HepG2 (cell line): ENCODE measurements around the gene GNAS. TPM values are rescaled to one million over a fixed set of nuclear protein-coding genes. Genes with fewer than 3 reads are reported as not detected.
A peak's percentile ranks its signal among the peaks of the same experiment; 100 is the strongest.

Experiments
- AGO2 ChIP-seq: fragments of 200-400 bp; formaldehyde crosslinking; optimal IDR thresholded peaks from 2 replicates; pipeline ENCODE3; 2017; ENCODE audit warnings: mild to moderate bottlenecking, low read depth, low read length, moderate library complexity
- CBX1 ChIP-seq: IDR thresholded peaks from one replicate; pipeline ENCODE4 v1.6.1; 2016; ENCODE audit warnings: antibody characterized with exemption, low read depth
- GABPB1 ChIP-seq: IDR thresholded peaks from 2 replicates; pipeline ENCODE4 v1.6.1; 2016; ENCODE audit warnings: mild to moderate bottlenecking, missing genetic modification reagents, moderate library complexity, missing compliant biosample characterization
- GATAD1 ChIP-seq: IDR thresholded peaks from 2 replicates; pipeline ENCODE4 v1.6.1; 2016; ENCODE audit warnings: missing genetic modification reagents, missing compliant biosample characterization
- PCBP1 ChIP-seq: fragments of 200-400 bp; formaldehyde crosslinking; IDR thresholded peaks from 2 replicates; pipeline ENCODE4 v1.6.1; 2017; ENCODE audit warnings: mild to moderate bottlenecking, low read depth, low read length, borderline replicate concordance
- RBM39 ChIP-seq: fragments of 200-400 bp; formaldehyde crosslinking; IDR thresholded peaks from one replicate; pipeline ENCODE4 v1.6.1; 2018; ENCODE audit warnings: antibody characterized with exemption, mild to moderate bottlenecking, low read depth, low read length; ENCODE audit not compliant: poor library complexity, severe bottlenecking
- SKI ChIP-seq: fragments of 450-650 bp; IDR thresholded peaks from one replicate; pipeline ENCODE4 v1.6.1; 2018; ENCODE audit warnings: mild to moderate bottlenecking; ENCODE audit not compliant: partially characterized antibody
- SP1 ChIP-seq, 2 experiments: fragments of 450-650 bp in 1 of 2; sonication (generic) in 1 of 2; formaldehyde crosslinking in 1 of 2; IDR thresholded peaks; 2 replicates each; pipeline versions ENCODE4 v1.4.0 to v1.6.1; 2016 to 2020; ENCODE audit warnings: missing genetic modification reagents in 1 of 2
- SRF ChIP-seq: IDR thresholded peaks from 2 replicates; pipeline ENCODE4 v1.6.1; 2011; ENCODE audit warnings: mild to moderate bottlenecking, low read depth, low read length, moderate library complexity
- XBP1 ChIP-seq: sonication (generic); formaldehyde crosslinking; IDR thresholded peaks from 2 replicates; pipeline ENCODE4 v1.5.0; 2020; ENCODE audit warnings: missing genetic modification reagents
- XRCC5 ChIP-seq: fragments of 200-400 bp; formaldehyde crosslinking; optimal IDR thresholded peaks from 2 replicates; pipeline ENCODE3; 2017; ENCODE audit warnings: mild to moderate bottlenecking, low read length
- ZBTB38 ChIP-seq: sonication (generic); formaldehyde crosslinking; IDR thresholded peaks from 2 replicates; pipeline ENCODE4 v1.5.1; 2020; ENCODE audit warnings: mild to moderate bottlenecking, missing genetic modification reagents
- ZIK1 ChIP-seq: sonication (generic); formaldehyde crosslinking; IDR thresholded peaks from 2 replicates; pipeline ENCODE4 v1.5.0; 2020; ENCODE audit warnings: mild to moderate bottlenecking, low read depth, missing genetic modification reagents, borderline replicate concordance
- ZNF124 ChIP-seq: sonication (generic); formaldehyde crosslinking; IDR thresholded peaks from 2 replicates; pipeline ENCODE4 v1.4.0; 2020; ENCODE audit warnings: missing genetic modification reagents
- ZNF44 ChIP-seq: sonication (generic); formaldehyde crosslinking; IDR thresholded peaks from 2 replicates; pipeline ENCODE4 v1.5.1; 2020; ENCODE audit warnings: mild to moderate bottlenecking, missing genetic modification reagents
- ZNF703 ChIP-seq: sonication (generic); formaldehyde crosslinking; IDR thresholded peaks from 2 replicates; pipeline ENCODE4 v1.5.1; 2020; ENCODE audit warnings: missing genetic modification reagents, mild to moderate bottlenecking, moderate library complexity, borderline replicate concordance
- ZNF891 ChIP-seq: sonication (generic); formaldehyde crosslinking; IDR thresholded peaks from 2 replicates; pipeline ENCODE4 v1.5.0; 2020; ENCODE audit warnings: mild to moderate bottlenecking, missing genetic modification reagents
- polyA plus RNA-seq, 8 experiments: library from polyadenylated mRNA; depleted of rRNA in 3 of 8; stranded (reverse) in 7 of 8; unstranded in 1 of 8; fragments of >200 nt; fragmentation: Illumina TruSeq in 4 of 8; extraction: Trizol in 4 of 8; gene quantifications; 2 replicates each; pipeline versions ENCODE4 v1.2.1 to v1.2.3, GENCODE V29; 2011 to 2016; ENCODE audit warnings: low read depth in 4 of 8, missing spikeins in 1 of 8, mixed read lengths in 1 of 8; ENCODE audit not compliant: insufficient read depth in 1 of 8
- total RNA-seq, 5 experiments: library from RNA; depleted of rRNA; stranded (reverse); fragments of >200 nt; fragmentation: Illumina TruSeq; extraction: Trizol; gene quantifications; 2 replicates each; pipeline ENCODE4 v1.2.3, GENCODE V29; 2016; ENCODE audit warnings: low read depth in 1 of 5
- TF ChIP-seq, protein P1 (sequence below): sonication (generic); formaldehyde crosslinking; IDR thresholded peaks from 2 replicates; pipeline ENCODE4; 2020; ENCODE audit warnings: missing genetic modification reagents, mild to moderate bottlenecking, borderline replicate concordance
- TF ChIP-seq, protein P2 (sequence below): sonication (generic); formaldehyde crosslinking; IDR thresholded peaks from 2 replicates; pipeline ENCODE4 v1.4.0; 2020; ENCODE audit warnings: missing genetic modification reagents
- TF ChIP-seq, protein P3 (sequence below): IDR thresholded peaks from 2 replicates; pipeline ENCODE4 v1.6.1; 2018; ENCODE audit warnings: missing genetic modification reagents, mild to moderate bottlenecking, missing compliant biosample characterization
- TF ChIP-seq, protein P4 (sequence below): sonication (generic); formaldehyde crosslinking; IDR thresholded peaks from 2 replicates; pipeline ENCODE4 v1.4.0; 2020; ENCODE audit warnings: missing genetic modification reagents

Gene GNAS
- total and polyA plus RNA-seq, 2 of the 13 experiments (the other 11 are each of a cell fraction or from before 2014, with no cell fraction given): 407 to 1,008 TPM

- TF ChIP-seq, protein P1, sequence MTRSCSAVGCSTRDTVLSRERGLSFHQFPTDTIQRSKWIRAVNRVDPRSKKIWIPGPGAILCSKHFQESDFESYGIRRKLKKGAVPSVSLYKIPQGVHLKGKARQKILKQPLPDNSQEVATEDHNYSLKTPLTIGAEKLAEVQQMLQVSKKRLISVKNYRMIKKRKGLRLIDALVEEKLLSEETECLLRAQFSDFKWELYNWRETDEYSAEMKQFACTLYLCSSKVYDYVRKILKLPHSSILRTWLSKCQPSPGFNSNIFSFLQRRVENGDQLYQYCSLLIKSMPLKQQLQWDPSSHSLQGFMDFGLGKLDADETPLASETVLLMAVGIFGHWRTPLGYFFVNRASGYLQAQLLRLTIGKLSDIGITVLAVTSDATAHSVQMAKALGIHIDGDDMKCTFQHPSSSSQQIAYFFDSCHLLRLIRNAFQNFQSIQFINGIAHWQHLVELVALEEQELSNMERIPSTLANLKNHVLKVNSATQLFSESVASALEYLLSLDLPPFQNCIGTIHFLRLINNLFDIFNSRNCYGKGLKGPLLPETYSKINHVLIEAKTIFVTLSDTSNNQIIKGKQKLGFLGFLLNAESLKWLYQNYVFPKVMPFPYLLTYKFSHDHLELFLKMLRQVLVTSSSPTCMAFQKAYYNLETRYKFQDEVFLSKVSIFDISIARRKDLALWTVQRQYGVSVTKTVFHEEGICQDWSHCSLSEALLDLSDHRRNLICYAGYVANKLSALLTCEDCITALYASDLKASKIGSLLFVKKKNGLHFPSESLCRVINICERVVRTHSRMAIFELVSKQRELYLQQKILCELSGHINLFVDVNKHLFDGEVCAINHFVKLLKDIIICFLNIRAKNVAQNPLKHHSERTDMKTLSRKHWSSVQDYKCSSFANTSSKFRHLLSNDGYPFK (CRISPR knock-in tag): peak; percentile 42; the same call in 1 of the 2 replicates
- TF ChIP-seq ZNF891 (CRISPR knock-in tag) (0 out of 2 replicates have a peak, but pooled peaks have one; percentile 39), XRCC5 (peak; percentile 8), XBP1 (CRISPR knock-in tag) (no peak), ZIK1 (CRISPR knock-in tag) (no peak), GATAD1 (CRISPR knock-in tag) (peak; percentile 89), ZBTB38 (CRISPR knock-in tag) (0 out of 2 replicates have a peak, but pooled peaks have one; percentile 7), RBM39 (peak; percentile 61), ZNF124 (no peak), SKI (peak; percentile 70), CBX1 (peak; percentile 19), AGO2 (peak; percentile 77), ZNF44 (CRISPR knock-in tag) (0 out of 2 replicates have a peak, but pooled peaks have one; percentile 69), SRF (peak; percentile 15; the same call in 1 of the 2 replicates), SP1 (IDR thresholded peaks at IDR 0.05) (no peak), SP1 (CRISPR knock-in tag; IDR thresholded peaks at IDR 0.05) (peak; percentile 56; the same call in 1 of the 2 replicates), GABPB1 (CRISPR knock-in tag) (peak; percentile 65; the same call in 1 of the 2 replicates), ZNF703 (CRISPR knock-in tag) (no peak), PCBP1 (peak; percentile 96)
- TF ChIP-seq, protein P2, sequence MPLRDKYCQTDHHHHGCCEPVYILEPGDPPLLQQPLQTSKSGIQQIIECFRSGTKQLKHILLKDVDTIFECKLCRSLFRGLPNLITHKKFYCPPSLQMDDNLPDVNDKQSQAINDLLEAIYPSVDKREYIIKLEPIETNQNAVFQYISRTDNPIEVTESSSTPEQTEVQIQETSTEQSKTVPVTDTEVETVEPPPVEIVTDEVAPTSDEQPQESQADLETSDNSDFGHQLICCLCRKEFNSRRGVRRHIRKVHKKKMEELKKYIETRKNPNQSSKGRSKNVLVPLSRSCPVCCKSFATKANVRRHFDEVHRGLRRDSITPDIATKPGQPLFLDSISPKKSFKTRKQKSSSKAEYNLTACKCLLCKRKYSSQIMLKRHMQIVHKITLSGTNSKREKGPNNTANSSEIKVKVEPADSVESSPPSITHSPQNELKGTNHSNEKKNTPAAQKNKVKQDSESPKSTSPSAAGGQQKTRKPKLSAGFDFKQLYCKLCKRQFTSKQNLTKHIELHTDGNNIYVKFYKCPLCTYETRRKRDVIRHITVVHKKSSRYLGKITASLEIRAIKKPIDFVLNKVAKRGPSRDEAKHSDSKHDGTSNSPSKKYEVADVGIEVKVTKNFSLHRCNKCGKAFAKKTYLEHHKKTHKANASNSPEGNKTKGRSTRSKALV: peak; percentile 35; the same call in 1 of the 2 replicates
- TF ChIP-seq, protein P3, sequence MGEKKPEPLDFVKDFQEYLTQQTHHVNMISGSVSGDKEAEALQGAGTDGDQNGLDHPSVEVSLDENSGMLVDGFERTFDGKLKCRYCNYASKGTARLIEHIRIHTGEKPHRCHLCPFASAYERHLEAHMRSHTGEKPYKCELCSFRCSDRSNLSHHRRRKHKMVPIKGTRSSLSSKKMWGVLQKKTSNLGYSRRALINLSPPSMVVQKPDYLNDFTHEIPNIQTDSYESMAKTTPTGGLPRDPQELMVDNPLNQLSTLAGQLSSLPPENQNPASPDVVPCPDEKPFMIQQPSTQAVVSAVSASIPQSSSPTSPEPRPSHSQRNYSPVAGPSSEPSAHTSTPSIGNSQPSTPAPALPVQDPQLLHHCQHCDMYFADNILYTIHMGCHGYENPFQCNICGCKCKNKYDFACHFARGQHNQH (CRISPR knock-in tag): peak; percentile 28; the same call in 1 of the 2 replicates
- TF ChIP-seq, protein P4, sequence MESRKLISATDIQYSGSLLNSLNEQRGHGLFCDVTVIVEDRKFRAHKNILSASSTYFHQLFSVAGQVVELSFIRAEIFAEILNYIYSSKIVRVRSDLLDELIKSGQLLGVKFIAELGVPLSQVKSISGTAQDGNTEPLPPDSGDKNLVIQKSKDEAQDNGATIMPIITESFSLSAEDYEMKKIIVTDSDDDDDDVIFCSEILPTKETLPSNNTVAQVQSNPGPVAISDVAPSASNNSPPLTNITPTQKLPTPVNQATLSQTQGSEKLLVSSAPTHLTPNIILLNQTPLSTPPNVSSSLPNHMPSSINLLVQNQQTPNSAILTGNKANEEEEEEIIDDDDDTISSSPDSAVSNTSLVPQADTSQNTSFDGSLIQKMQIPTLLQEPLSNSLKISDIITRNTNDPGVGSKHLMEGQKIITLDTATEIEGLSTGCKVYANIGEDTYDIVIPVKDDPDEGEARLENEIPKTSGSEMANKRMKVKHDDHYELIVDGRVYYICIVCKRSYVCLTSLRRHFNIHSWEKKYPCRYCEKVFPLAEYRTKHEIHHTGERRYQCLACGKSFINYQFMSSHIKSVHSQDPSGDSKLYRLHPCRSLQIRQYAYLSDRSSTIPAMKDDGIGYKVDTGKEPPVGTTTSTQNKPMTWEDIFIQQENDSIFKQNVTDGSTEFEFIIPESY: no peak
Measured at GRCh38 chr20:58888521-58889333, 36.2 kb downstream of the GNAS start (continued).
